ENCODE data around the gene CAPN7.

Gene CAPN7

GRCh38 chr3:15246186-15246585 lies 40.1 kb downstream of the CAPN7 start:
- no peak for DNase-seq (ENCODE audit: low read depth)

DNA sequence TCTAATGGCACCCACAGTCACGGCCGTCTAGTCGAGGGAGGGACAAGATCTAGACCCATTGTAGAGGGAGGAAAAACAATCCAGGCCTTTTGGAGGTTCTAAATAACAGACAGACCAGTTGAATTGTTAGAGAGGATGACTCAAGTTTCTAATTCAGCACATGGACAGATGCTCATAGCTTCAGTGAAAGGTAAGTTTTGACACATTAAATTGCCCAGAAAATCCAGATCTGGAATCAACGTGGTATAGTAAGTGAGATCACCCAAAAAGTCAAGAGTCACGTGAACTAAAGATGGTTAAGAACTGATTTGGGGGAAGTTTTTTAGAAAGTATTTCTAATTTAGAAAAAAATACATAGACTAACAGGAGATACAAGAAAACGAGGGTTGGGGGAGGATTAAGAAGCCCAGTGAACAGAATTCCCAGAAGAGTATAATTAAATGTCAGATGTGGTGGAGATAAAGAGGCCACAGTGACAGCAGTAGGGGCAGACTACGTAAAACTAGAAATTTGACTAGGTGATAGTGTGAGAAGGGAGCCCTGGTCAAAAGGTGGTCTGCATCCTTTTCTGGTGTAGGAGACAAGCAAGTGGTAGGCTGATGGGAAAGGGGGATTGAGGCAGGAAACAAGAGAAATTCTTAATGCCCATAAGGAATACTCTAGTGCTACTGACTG lies 47.1 kb downstream of the CAPN7 start:
- no peak for DNase-seq (ENCODE audit: low read depth)

- no peak for DNase-seq (ENCODE audit: low read depth)
Observed at GRCh38 chr3:15255215-15255614, 49.2 kb downstream of the CAPN7 start.

- no peak for DNase-seq (ENCODE audit: low read depth)
Observed at GRCh38 chr3:15256861-15257341, 50.9 kb downstream of the CAPN7 start.

DNA sequence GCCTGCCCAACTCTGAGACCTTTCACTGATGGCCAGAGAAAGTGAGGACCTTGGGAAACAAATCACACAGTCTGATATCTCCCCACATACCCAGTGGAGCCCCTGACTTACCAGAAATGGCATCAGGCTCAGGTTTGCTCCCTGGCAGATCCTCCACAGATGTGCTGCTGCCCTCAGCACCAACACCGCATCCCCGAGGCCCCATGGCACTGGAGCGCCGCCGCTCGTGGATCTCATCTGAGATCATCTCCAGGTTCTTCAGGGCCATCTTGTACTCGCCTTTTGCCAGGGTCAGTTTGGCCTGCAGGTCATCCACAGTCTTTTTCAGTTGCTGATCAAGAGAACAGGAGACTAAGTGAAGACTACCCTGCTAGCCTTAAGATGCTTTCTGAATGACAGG lies 52.7 kb downstream of the CAPN7 start:
- DNase-seq (ENCODE audit: low read depth): no peak

DNA sequence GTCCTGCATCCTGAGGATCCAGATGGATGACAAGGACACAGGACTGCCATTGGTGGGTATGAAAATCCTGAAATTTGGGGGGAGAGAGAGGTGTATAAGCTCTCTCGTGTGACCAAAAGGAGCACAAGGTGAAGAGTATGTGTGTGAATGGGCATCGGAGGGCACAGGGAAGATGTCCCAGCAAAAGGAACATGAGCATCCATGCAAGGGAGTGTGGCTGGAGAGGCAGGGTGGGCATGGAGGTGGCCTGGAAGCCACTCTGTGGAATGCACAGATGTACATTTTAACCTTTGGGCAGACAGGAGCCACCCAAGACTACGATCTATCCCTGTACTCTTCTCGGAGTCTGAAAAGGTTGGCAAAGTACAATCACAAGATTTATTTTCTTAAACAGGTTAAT lies 54.5 kb downstream of the CAPN7 start:
- no peak for DNase-seq (ENCODE audit: low read depth)

DNA sequence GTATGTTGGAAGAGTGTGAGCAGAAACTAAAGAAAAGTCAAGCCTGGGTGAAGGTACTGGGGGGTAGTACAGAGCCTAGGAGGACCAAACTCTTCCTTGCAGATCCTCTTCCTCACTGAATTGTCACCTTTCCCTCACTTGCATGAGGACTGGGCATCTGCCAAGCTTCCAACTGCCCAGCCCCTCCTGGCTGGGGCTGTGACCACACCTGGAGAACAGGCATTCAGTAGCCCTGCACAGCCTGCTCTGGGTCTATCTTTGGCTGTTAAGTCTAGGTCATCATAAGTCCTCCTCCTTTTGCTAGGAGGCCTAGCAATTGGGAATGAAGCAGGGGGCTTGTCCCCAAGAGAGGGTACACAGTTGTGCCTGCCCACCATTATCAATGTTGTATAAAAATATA lies 55.2 kb downstream of the CAPN7 start:
- DNase-seq (ENCODE audit: low read depth): no peak

- no peak for DNase-seq (ENCODE audit: low read depth)
Observed at GRCh38 chr3:15262021-15262420, 56.0 kb downstream of the CAPN7 start.

DNA sequence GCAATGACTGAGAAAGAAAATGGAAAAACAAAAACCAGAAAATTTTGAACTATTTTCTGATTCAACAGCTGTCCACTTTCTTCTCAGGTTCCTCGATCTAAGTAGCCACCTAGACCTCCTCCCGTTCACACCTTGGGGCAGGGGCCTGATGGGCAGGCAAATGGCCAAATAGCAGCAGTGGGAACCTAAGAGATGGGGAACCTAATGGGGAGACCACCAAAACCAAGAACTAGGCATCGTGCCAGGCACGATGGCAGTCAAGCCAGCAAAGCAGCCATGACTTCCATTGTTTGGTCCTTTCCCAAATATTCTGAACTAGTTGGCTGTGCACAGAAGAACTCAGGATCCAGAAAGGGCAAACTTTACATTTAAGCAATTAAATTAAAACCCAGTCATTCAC lies 57.1 kb downstream of the CAPN7 start:
- no peak for DNase-seq (ENCODE audit: low read depth)

- DNase-seq (ENCODE audit: low read depth): no peak
Observed at GRCh38 chr3:15263926-15264325, 57.9 kb downstream of the CAPN7 start.

DNA sequence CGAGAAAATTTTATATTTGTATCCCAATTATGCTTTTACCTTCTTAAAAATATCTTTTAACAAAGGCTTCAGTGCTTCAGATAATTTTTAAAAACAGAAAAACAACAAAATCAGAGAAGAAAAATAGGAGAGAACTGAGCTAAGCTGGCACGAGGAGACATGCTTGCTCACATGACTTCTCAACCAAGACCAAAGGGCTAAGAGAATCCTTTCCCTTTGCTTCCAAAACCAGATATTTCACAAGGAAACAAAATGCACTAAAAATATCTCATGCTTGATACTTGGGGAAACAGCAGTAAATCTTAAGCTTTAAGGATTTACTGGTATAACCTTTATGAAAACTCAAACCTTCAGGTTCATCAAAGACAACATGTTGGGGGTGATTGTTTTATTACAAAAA lies 58.4 kb downstream of the CAPN7 start:
- no peak for DNase-seq (ENCODE audit: low read depth)

GRCh38 chr3:15265655-15266509 lies 59.8 kb downstream of the CAPN7 start:
- DNase-seq (ENCODE audit: low read depth): no peak

DNA sequence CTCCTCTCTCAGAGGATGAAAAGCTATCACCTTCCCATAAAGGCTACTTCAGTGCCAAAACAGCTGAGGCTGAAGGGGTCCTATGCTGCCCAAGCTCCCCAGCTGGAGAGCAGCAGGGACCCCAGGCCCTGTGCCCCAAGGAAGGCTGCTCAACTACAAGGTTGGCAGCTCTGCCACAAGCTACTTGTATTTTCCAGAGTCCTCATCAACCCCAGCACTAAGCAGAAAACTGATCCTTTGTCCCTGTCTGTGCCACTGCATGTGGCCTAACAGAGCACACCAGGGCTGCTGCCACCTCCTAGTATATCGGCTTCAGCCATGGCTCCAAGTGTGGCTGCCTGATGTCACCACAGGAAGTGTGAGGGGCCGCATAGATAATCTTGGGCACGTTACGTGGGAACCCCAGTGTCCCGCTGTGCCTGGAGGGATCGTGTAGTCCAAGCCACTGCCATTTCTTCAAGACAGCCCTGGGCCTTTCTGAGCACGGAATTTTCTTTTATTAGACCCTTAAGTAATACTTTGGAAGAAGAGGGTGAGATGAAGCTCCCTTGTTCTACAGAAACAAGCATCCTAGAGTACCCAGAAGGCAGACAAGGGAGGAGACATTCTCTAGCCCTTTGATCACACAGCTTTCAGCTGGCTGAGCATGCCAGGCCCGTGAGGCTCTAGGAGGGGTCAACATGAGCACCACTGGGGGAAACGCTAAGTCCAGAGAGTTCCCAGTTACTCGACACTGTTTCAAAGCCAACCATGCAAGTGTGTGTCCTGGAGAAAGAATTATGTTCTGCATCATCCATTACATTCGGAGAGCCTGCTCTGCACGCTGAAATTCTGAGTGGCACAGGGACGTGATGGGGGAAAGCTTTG lies 60.7 kb downstream of the CAPN7 start:
- no peak for DNase-seq (ENCODE audit: low read depth)

- no peak for DNase-seq (ENCODE audit: low read depth)
Observed at GRCh38 chr3:15267502-15267901, 61.5 kb downstream of the CAPN7 start.

GRCh38 chr3:15268033-15268631 lies 62.1 kb downstream of the CAPN7 start:
- DNase-seq (ENCODE audit: low read depth): peak; percentile 77

DNA sequence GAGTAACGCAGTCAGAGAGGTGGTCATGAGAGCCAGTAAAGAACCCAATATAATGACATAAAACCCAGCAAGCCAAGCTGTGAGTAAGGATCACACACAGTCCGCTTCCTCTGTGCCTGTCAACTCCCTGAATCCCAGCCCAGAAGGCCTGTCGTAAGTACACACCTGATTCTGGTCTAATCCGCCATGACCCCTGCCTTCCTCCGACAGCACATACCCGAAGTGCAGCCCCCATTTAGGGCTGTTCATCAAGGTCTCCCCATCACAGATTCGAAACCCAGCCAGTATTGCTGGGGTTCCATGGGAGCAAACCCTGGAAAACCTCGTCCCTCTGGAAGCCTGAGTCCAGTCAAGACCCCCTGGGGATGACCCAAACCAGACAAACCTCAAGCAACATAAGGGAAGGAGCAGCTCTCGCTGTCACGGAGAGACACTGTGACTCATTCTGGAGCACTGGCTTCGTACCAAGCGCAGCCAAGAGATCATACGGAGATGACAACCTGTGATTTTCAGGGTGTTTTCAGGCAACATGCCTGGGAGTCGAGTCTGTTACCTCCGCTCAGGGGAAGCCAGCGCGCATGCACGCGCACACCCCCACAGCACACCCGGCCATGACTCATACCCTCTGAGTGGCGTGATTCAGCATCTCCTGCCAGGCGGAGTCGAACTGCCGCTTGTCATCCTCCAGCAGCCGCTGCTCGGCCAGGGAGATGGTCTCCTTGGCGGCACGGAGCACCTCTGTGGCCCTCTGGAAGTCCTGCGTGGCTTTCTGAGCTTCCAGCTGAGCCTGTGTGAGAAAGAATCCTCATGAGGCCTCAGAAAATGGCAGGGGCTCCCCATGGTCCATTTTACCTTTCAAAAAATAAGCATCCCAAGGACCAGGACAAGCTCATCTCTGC lies 63.3 kb downstream of the CAPN7 start:
- DNase-seq (ENCODE audit: low read depth): peak; percentile 75

- DNase-seq (ENCODE audit: low read depth): no peak
Observed at GRCh38 chr3:15271030-15271429, 65.0 kb downstream of the CAPN7 start.

GRCh38 chr3:15271785-15272381 lies 65.8 kb downstream of the CAPN7 start:
- DNase-seq (ENCODE audit: low read depth): peak; percentile 64

DNA sequence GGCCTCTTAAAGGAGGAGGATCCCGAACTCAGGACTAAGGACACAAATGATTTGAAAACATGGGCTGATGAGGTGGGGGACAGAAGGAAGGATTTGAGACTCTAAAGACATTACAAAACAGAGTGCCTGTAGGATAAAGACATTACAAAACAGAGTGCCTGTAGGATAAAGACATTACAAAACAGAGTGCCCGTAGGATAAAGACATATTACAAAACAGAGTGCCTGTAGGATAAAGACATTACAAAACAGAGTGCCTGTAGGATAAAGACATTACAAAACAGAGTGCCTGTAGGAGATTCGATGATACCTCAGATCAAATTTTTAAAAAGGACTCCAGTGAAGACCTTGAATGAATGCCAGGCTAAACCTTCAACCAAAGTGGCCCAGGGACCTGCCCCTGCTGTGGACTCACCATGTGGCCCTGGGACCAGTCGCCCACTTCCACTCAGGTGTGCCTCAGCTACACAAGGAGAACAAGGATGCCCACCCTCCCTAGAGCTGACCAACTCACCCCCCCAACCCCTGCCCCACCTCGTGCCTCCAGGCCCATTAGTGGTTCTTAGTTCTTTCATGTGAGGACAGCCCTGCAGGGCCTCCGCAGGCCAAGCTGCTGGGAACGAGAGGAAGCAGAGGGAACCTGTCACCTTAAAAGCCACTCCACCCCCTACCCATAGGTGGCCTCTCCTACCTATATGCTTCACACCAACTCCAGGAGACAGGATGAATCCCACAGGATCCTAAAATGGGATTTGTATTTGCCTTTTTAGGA lies 66.6 kb downstream of the CAPN7 start:
- no peak for DNase-seq (ENCODE audit: low read depth)

DNA sequence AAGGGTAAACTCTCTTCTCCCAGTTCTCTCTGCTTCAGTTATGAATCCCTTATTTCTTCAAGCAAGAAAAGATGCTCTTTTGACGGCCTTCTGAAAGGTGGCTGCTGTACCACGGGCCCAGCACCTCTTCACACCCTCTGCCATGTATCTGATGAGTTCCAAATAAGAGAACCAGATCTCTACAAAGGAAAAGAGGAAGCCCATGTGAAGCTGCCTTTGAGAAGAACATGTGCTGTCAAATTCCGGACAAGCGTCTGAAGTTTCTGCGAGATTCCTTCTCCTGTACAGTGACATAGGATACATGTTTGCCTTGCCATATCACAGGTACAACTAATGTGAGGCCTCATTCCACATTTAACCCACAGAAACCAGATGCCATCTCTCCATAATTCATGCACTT lies 67.2 kb downstream of the CAPN7 start:
- DNase-seq (ENCODE audit: low read depth): no peak
